ENCODE data around the gene STK24.
"Not testable (repeated sequence)": the region's sequence is repeated elsewhere in the genome, so short reads cannot be mapped to it uniquely, and the experiment has no call there.

Gene STK24

DNA sequence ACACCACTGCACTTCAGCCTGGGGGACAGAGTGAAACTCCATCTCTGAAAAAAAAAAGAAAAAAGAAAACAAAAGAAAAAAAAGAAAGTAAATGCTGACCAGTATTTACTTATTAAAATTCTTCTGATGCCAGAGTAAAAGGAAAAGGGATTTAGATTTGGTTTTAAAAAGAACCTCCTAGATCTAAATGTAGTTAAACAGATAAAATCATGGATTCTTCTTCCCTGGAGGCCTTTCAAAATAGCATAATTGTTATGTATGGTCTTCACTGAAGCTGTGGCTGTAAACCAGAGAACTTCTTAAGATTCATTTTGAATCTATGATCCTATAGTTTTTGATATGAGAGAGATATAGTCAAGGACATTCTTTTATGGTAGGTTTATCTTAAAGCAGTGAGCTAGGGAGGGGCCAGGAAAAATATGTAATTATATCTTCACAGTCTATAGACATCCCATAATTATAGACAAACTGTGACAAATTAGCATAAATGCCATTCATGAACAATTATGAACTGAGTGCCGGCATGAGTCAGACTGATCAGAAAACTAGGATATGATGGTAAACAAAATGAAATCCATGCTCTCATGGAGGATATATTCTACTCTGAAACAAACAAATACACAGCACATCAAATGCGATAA lies 14.9 kb upstream of the STK24 start:
- Histone ChIP-seq H3K4me3 (ENCODE audit: low read length) (no peak overlapping the region), H3K36me3 (replicated peaks; ENCODE audit: insufficient read depth, low read length) (no peaks in the 10 kb centered on the region), H3K4me2 (ENCODE audit: low read depth, low read length) (no peak overlapping the region), H3F3A (ENCODE audit: insufficient read depth, low read length) (no peaks in the 10 kb centered on the region), H3K27ac (ENCODE audit: low read length) (no peak overlapping the region), H2AFZ (ENCODE audit: low read length) (no peak overlapping the region), H3K9me3 (replicated peaks; ENCODE audit: insufficient read depth, low read length) (no peaks in the 10 kb centered on the region), H3K27me3 (replicated peaks; ENCODE audit: insufficient read depth, low read length) (no peaks in the 10 kb centered on the region), H3K9me2 (replicated peaks; ENCODE audit: insufficient read depth, low read length) (no peaks in the 10 kb centered on the region), H4K20me1 (ENCODE audit: insufficient read depth, low read length) (no peaks in the 10 kb centered on the region), H3K79me2 (ENCODE audit: low read length) (no peaks in the 10 kb centered on the region), H3K9ac (ENCODE audit: low read length) (no peak overlapping the region), H3K4me1 (ENCODE audit: low read length) (no peaks in the 10 kb centered on the region)
- DNase-seq, result no peak
- no peak for TF ChIP-seq EZH2phosphoT487 (IDR thresholded peaks at IDR 0.05; ENCODE audit: low read length)
- TF ChIP-seq EZH2 (optimal IDR thresholded peaks at IDR 0.05; ENCODE audit: low read depth, low read length), result no peak

DNA sequence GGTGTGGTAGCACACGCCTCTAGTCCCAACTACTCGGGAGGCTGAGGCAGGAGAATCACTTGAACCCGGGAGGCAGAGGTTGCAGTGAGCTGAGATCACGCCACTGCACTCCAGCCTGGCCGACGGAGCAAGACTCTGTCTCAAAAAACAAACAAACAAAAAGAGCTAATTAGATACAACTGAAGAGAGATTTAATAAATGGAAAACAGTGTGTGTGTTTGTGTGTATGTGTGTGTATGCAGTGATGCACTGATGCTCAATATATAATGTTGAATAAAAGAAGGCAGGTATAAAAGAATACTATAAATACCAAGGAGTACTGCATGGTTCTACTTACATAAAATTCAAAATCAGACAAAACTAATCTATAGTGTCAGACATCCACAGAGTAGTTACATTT lies 13.6 kb upstream of the STK24 start:
- not testable (repeated sequence) for DNase-seq; H3K27ac ChIP-seq (ENCODE audit: low read length); H3K27me3 ChIP-seq (replicated peaks; ENCODE audit: insufficient read depth, low read length); H3F3A ChIP-seq (ENCODE audit: insufficient read depth, low read length); H3K9ac ChIP-seq (ENCODE audit: low read length); H2AFZ ChIP-seq (ENCODE audit: low read length); H3K4me2 ChIP-seq (ENCODE audit: low read depth, low read length); H3K9me2 ChIP-seq (replicated peaks; ENCODE audit: insufficient read depth, low read length); H4K20me1 ChIP-seq (ENCODE audit: insufficient read depth, low read length); H3K79me2 ChIP-seq (ENCODE audit: low read length); H3K36me3 ChIP-seq (replicated peaks; ENCODE audit: insufficient read depth, low read length); H3K9me3 ChIP-seq (replicated peaks; ENCODE audit: insufficient read depth, low read length); H3K4me1 ChIP-seq (ENCODE audit: low read length); H3K4me3 ChIP-seq (ENCODE audit: low read length)

GRCh38 chr13:98589516-98589915 lies 12.6 kb upstream of the STK24 start:
- H3K27me3 ChIP-seq (replicated peaks; ENCODE audit: insufficient read depth, low read length); H3K79me2 ChIP-seq (ENCODE audit: low read length); H3K9me3 ChIP-seq (replicated peaks; ENCODE audit: insufficient read depth, low read length); DNase-seq; H3K27ac ChIP-seq (ENCODE audit: low read length); H2AFZ ChIP-seq (ENCODE audit: low read length); H3K4me2 ChIP-seq (ENCODE audit: low read depth, low read length); H3K9me2 ChIP-seq (replicated peaks; ENCODE audit: insufficient read depth, low read length); H3K4me1 ChIP-seq (ENCODE audit: low read length); H3F3A ChIP-seq (ENCODE audit: insufficient read depth, low read length); H3K4me3 ChIP-seq (ENCODE audit: low read length); H3K9ac ChIP-seq (ENCODE audit: low read length); H3K36me3 ChIP-seq (replicated peaks; ENCODE audit: insufficient read depth, low read length); H4K20me1 ChIP-seq (ENCODE audit: insufficient read depth, low read length): not testable (repeated sequence)

GRCh38 chr13:98586400-98587345 lies 9.8 kb upstream of the STK24 start:
- Histone ChIP-seq H2AFZ (ENCODE audit: low read length) (no peak overlapping the region), H3K4me2 (ENCODE audit: low read depth, low read length) (no peak overlapping the region), H4K20me1 (ENCODE audit: insufficient read depth, low read length) (no peaks in the 10 kb centered on the region), H3K27ac (ENCODE audit: low read length) (no peak overlapping the region), H3K9me3 (replicated peaks; ENCODE audit: insufficient read depth, low read length) (no peaks in the 10 kb centered on the region), H3K4me3 (ENCODE audit: low read length) (no peak overlapping the region), H3K27me3 (replicated peaks; ENCODE audit: insufficient read depth, low read length) (no peaks in the 10 kb centered on the region), H3F3A (ENCODE audit: insufficient read depth, low read length) (no peaks in the 10 kb centered on the region), H3K36me3 (replicated peaks; ENCODE audit: insufficient read depth, low read length) (no peaks in the 10 kb centered on the region), H3K79me2 (ENCODE audit: low read length) (no peaks in the 10 kb centered on the region), H3K9ac (ENCODE audit: low read length) (no peak overlapping the region), H3K9me2 (replicated peaks; ENCODE audit: insufficient read depth, low read length) (no peaks in the 10 kb centered on the region), H3K4me1 (ENCODE audit: low read length) (0 out of 2 replicates have a peak, but pooled peaks cover 7% of the 10 kb centered on the region)
- no peak for DNase-seq
- TF ChIP-seq, protein P1, sequence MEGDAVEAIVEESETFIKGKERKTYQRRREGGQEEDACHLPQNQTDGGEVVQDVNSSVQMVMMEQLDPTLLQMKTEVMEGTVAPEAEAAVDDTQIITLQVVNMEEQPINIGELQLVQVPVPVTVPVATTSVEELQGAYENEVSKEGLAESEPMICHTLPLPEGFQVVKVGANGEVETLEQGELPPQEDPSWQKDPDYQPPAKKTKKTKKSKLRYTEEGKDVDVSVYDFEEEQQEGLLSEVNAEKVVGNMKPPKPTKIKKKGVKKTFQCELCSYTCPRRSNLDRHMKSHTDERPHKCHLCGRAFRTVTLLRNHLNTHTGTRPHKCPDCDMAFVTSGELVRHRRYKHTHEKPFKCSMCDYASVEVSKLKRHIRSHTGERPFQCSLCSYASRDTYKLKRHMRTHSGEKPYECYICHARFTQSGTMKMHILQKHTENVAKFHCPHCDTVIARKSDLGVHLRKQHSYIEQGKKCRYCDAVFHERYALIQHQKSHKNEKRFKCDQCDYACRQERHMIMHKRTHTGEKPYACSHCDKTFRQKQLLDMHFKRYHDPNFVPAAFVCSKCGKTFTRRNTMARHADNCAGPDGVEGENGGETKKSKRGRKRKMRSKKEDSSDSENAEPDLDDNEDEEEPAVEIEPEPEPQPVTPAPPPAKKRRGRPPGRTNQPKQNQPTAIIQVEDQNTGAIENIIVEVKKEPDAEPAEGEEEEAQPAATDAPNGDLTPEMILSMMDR (IDR thresholded peaks at IDR 0.05; ENCODE audit: low read length), result no peak
- TF ChIP-seq EZH2 (optimal IDR thresholded peaks at IDR 0.05; ENCODE audit: low read depth, low read length), result no peak
- no peak for TF ChIP-seq EZH2phosphoT487 (IDR thresholded peaks at IDR 0.05; ENCODE audit: low read length)

Measured in MM.1S (cell line).